ENCODE results near the gene DMWD. TPM values are rescaled to one million over a fixed set of nuclear protein-coding genes. Genes with fewer than 3 reads are reported as not detected.
A peak's percentile ranks its signal among the peaks of the same experiment; 100 is the strongest.

DMWD gene
- total and polyA plus RNA-seq, 2 of the 4 experiments (the other 2 are of a cell fraction): 9.7 to 28.5 TPM

DNA sequence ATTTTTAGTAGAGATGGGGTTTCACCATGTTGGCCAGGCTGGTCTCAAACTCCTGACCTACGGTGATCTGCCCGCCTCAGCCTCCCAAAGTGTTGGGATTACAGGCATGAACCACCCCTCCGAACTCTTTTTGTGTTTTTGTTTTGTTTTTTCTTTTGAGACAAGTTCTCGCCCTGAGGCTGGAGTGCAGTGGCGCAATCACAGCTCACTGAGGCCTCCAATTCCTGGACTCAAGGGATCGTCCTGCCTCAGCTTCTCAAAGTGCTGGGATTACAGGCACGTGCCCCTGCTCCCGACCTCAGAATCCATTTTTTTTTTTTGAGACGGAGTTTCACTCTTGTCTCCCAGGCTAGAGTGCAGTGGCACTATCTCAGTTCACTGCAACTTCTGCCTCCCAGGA lies 35.0 kb downstream of the DMWD start:
- Histone ChIP-seq H3K4me1 (ENCODE audit: control insufficient read depth, insufficient read depth, low read length) (no peaks in the 10 kb centered on the region), H3K9me3 (ENCODE audit: control insufficient read depth, insufficient read depth, low read length) (no peaks in the 10 kb centered on the region), H3K9me1 (ENCODE audit: insufficient read depth, low read length) (no peaks in the 10 kb centered on the region), H3K18ac (ENCODE audit: low read depth, low read length) (no peak overlapping the region), H3K56ac (ENCODE audit: extremely low read depth, insufficient read depth, low read length) (no peak overlapping the region), H3K27me3 (ENCODE audit: control insufficient read depth, insufficient read depth, low read length) (peaks cover 3% of the 10 kb centered on the region; the same call in 1 of the 2 replicates), H3K4ac (ENCODE audit: low read depth, low read length) (no peak overlapping the region), H3K9ac (ENCODE audit: low read depth, low read length) (no peak overlapping the region), H4K91ac (ENCODE audit: insufficient read depth, low read depth, low read length) (no peak overlapping the region), H3K79me1 (ENCODE audit: low read depth in 1 of 2, low read length in 2 of 2) (no peaks in the 10 kb centered on the region), H2AK9ac (replicated peaks; ENCODE audit: low read depth, low read length, poor library complexity) (no peak overlapping the region), H3K27ac (ENCODE audit: insufficient read depth, low read length) (no peak overlapping the region), H3K4me3 (ENCODE audit: insufficient read depth, low read depth, low read length) (no peak overlapping the region), H3K4me2 (ENCODE audit: low read depth, low read length) (no peak overlapping the region), H2AFZ (replicated peaks; ENCODE audit: low read length, poor library complexity) (no peak overlapping the region), H3K14ac (replicated peaks; ENCODE audit: low read depth, low read length) (no peak overlapping the region), H3K23ac (ENCODE audit: low read depth, low read length) (no peak overlapping the region), H2BK15ac (ENCODE audit: low read depth, low read length) (no peak overlapping the region), H2BK120ac (ENCODE audit: low read depth, low read length) (no peak overlapping the region), H3K36me3 (ENCODE audit: control insufficient read depth, insufficient read depth, low read length) (no peaks in the 10 kb centered on the region), H4K8ac (ENCODE audit: low read depth in 2 of 2, low read length in 2 of 2) (no peak overlapping the region), H4K20me1 (ENCODE audit: insufficient read depth, low read length) (no peaks in the 10 kb centered on the region), H2AK5ac (ENCODE audit: low read depth, low read length) (no peak overlapping the region), H4K5ac (ENCODE audit: low read depth, low read length) (no peak overlapping the region), H2BK20ac (ENCODE audit: low read depth, low read length) (no peak overlapping the region), H2BK5ac (ENCODE audit: low read depth, low read length, poor library complexity, severe bottlenecking) (no peak overlapping the region)
- dilution Hi-C loops (cut with HindIII; ENCODE audit: low sequenced_read_pairs, unreplicated experiment) (no loop called here), in situ Hi-C loops (cut with MboI; ENCODE audit: low sequenced_read_pairs) (no loop called here), intact Hi-C loops (cut with micrococcal nuclease) (no loop called here)
- no peak for ATAC-seq (ENCODE audit: low read depth)
- TF ChIP-seq CEBPB (IDR thresholded peaks at IDR 0.05; ENCODE audit: low read depth, low read length): peak; percentile 46; the same call in 1 of the 2 replicates
- no peak for TF ChIP-seq BHLHE40 (IDR thresholded peaks at IDR 0.05; ENCODE audit: low read depth, low read length)
- 82% methylated on average over 3 of the region's 9 CpGs; no CpG with 5 or more reads in 1 of the 2 experiments for WGBS, 2 experiments (ENCODE audit: extremely low coverage in 2 of 2, insufficient read length in 1 of 2)
- DNase-seq: no peak
- BruUV-seq (replicated peaks): no TSS peak
- POLR2A ChIA-PET (ENCODE audit: unreplicated experiment): no interaction called here
- CTCF ChIA-PET: interaction anchor here (0.6 kb wide), 1 partner anchor 45 kb away, joined by 3 read pairs; no protein-coding TSS in a partner anchor
